ENCODE measurements around the gene SERGEF. TPM values are rescaled to one million over a fixed set of nuclear protein-coding genes. Genes with fewer than 3 reads are reported as not detected.

SERGEF gene
- total and polyA plus RNA-seq, 10 of the 15 experiments (the other 5 are each of a cell fraction or from before 2014, with no cell fraction given): 14.6 to 27.8 (median 22.4) TPM

DNA sequence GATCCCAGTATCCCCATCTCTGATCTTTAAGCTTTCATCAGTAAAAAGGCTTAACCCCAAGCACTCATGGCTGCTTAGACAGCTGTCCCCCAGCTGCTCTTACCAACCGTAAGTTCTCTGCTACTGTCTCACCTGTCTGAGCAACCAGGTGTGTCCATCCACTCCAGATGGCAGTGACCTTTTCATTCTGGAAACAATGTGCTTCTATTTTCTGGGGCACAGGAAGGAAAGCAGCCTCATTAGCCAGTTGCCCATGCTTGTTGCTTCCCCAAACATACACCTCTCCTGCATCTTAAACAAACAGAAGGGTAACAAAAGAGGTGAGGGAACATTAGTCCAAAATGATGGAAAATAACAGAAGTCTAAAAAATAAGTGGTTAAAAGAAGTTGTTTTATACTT is 24.4 kb downstream of the SERGEF start:
- BruUV-seq (replicated peaks): no TSS peak
- WGBS (ENCODE audit: insufficient coverage, insufficient replicate concordance, low lambda C conversion rate, missing lambda C conversion rate): 0% methylated on average over 1 of the region's 1 CpG
- no peak overlapping the region for H3K9ac ChIP-seq (ENCODE audit: control insufficient read depth, insufficient read depth, low read length)
- ChIA-PET POLR2A (no interaction called here), CTCF (interaction anchor here (0.6 to 8.8 kb wide), 15 partner anchors 9 to 390 kb away, joined by 3 to 87 read pairs (median 3); partner anchors contain the start of gene SAAL1), RAD21 (ENCODE audit: unreplicated experiment) (interaction anchor here (0.7 to 3.9 kb wide), 3 partner anchors 25 to 257 kb away, joined by 3 to 15 read pairs (median 3); no protein-coding TSS in a partner anchor), SMC1A (ENCODE audit: uncharacterized antibody, unreplicated experiment) (interaction anchor here (0.8 to 3.0 kb wide), 11 partner anchors 10 to 257 kb away, joined by 3 to 10 read pairs (median 3); partner anchors contain the start of gene SAAL1)
- no peaks in the 10 kb centered on the region for H3K27me3 ChIP-seq (replicated peaks in 1 of 2; ENCODE audit: control insufficient read depth in 2 of 2, insufficient read depth in 2 of 2, low read length in 1 of 2)
- intact Hi-C loops (cut with micrococcal nuclease; ENCODE audit: unreplicated experiment) (no loop called here), in situ Hi-C loops (cut with MboI) (no loop called here)
- H3K4me1 ChIP-seq (ENCODE audit: control insufficient read depth, insufficient read depth, low read length): no peaks in the 10 kb centered on the region
- no peak overlapping the region for H3K27ac ChIP-seq (ENCODE audit: control insufficient read depth, insufficient read depth)
- no peak for FAIRE-seq
- no peak for DNase-seq (ENCODE audit: low read depth, low spot score)
- peaks cover 3 to 29% of the 10 kb centered on the region in 2 experiments for H3K36me3 ChIP-seq (ENCODE audit: control insufficient read depth in 2 of 2, insufficient read depth in 2 of 2, low read length in 1 of 2)
- H3K4me3 ChIP-seq: no peak overlapping the region
- ATAC-seq: no peak
- H3K9me3 ChIP-seq (replicated peaks; ENCODE audit: control insufficient read depth, insufficient read depth, low read length): no peaks in the 10 kb centered on the region
- no peak overlapping the region for H3K4me2 ChIP-seq (ENCODE audit: control insufficient read depth, insufficient read depth)
- no peak overlapping the region for H2AFZ ChIP-seq (ENCODE audit: control insufficient read depth, low read depth, low read length)
- no peaks in the 10 kb centered on the region for H4K20me1 ChIP-seq (ENCODE audit: control insufficient read depth, insufficient read depth)
- no peaks in the 10 kb centered on the region for H3K79me2 ChIP-seq (ENCODE audit: control insufficient read depth, insufficient read depth, low read length)
- TF ChIP-seq, protein P1, sequence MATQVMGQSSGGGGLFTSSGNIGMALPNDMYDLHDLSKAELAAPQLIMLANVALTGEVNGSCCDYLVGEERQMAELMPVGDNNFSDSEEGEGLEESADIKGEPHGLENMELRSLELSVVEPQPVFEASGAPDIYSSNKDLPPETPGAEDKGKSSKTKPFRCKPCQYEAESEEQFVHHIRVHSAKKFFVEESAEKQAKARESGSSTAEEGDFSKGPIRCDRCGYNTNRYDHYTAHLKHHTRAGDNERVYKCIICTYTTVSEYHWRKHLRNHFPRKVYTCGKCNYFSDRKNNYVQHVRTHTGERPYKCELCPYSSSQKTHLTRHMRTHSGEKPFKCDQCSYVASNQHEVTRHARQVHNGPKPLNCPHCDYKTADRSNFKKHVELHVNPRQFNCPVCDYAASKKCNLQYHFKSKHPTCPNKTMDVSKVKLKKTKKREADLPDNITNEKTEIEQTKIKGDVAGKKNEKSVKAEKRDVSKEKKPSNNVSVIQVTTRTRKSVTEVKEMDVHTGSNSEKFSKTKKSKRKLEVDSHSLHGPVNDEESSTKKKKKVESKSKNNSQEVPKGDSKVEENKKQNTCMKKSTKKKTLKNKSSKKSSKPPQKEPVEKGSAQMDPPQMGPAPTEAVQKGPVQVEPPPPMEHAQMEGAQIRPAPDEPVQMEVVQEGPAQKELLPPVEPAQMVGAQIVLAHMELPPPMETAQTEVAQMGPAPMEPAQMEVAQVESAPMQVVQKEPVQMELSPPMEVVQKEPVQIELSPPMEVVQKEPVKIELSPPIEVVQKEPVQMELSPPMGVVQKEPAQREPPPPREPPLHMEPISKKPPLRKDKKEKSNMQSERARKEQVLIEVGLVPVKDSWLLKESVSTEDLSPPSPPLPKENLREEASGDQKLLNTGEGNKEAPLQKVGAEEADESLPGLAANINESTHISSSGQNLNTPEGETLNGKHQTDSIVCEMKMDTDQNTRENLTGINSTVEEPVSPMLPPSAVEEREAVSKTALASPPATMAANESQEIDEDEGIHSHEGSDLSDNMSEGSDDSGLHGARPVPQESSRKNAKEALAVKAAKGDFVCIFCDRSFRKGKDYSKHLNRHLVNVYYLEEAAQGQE (IDR thresholded peaks at IDR 0.05; ENCODE audit: low read depth, low read length): no peak
- no peak for TF ChIP-seq POLR2AphosphoS2 (IDR thresholded peaks at IDR 0.05; ENCODE audit: low read depth, low read length)
- TF ChIP-seq, protein P2, sequence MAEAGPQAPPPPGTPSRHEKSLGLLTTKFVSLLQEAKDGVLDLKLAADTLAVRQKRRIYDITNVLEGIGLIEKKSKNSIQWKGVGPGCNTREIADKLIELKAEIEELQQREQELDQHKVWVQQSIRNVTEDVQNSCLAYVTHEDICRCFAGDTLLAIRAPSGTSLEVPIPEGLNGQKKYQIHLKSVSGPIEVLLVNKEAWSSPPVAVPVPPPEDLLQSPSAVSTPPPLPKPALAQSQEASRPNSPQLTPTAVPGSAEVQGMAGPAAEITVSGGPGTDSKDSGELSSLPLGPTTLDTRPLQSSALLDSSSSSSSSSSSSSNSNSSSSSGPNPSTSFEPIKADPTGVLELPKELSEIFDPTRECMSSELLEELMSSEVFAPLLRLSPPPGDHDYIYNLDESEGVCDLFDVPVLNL (IDR thresholded peaks at IDR 0.05; ENCODE audit: low read depth, low read length): no peak
- TF ChIP-seq RELA (IDR thresholded peaks at IDR 0.05; ENCODE audit: borderline replicate concordance, partially characterized antibody): no peak
- no peak for TF ChIP-seq RCOR1 (conservative IDR thresholded peaks at IDR 0.05; ENCODE audit: low read depth, low read length)
- TF ChIP-seq CREB1 (IDR thresholded peaks at IDR 0.05; ENCODE audit: low read depth): no peak
- no peak for TF ChIP-seq MYB (IDR thresholded peaks at IDR 0.05; ENCODE audit: borderline replicate concordance, low read depth, low read length)
- no peak for TF ChIP-seq POLR2AphosphoS5 (IDR thresholded peaks at IDR 0.05; ENCODE audit: low read length)
- no peak for TF ChIP-seq EED (IDR thresholded peaks at IDR 0.05; ENCODE audit: low read depth)
- TF ChIP-seq PAX5 (IDR thresholded peaks at IDR 0.05; ENCODE audit: borderline replicate concordance, low read depth, low read length): no peak
- no peak for TF ChIP-seq DPF2 (IDR thresholded peaks at IDR 0.05)
- TF ChIP-seq MEF2B (IDR thresholded peaks at IDR 0.05; ENCODE audit: partially characterized antibody, poor library complexity, severe bottlenecking): no peak
- TF ChIP-seq, protein P3, sequence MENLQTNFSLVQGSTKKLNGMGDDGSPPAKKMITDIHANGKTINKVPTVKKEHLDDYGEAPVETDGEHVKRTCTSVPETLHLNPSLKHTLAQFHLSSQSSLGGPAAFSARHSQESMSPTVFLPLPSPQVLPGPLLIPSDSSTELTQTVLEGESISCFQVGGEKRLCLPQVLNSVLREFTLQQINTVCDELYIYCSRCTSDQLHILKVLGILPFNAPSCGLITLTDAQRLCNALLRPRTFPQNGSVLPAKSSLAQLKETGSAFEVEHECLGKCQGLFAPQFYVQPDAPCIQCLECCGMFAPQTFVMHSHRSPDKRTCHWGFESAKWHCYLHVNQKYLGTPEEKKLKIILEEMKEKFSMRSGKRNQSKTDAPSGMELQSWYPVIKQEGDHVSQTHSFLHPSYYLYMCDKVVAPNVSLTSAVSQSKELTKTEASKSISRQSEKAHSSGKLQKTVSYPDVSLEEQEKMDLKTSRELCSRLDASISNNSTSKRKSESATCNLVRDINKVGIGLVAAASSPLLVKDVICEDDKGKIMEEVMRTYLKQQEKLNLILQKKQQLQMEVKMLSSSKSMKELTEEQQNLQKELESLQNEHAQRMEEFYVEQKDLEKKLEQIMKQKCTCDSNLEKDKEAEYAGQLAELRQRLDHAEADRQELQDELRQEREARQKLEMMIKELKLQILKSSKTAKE (IDR thresholded peaks at IDR 0.05; ENCODE audit: low read depth, poor library complexity, severe bottlenecking): no peak
- no peak for TF ChIP-seq IKZF1 (conservative IDR thresholded peaks at IDR 0.05)
- TF ChIP-seq SMARCA5 (IDR thresholded peaks at IDR 0.05): no peak
- TF ChIP-seq, protein P4, sequence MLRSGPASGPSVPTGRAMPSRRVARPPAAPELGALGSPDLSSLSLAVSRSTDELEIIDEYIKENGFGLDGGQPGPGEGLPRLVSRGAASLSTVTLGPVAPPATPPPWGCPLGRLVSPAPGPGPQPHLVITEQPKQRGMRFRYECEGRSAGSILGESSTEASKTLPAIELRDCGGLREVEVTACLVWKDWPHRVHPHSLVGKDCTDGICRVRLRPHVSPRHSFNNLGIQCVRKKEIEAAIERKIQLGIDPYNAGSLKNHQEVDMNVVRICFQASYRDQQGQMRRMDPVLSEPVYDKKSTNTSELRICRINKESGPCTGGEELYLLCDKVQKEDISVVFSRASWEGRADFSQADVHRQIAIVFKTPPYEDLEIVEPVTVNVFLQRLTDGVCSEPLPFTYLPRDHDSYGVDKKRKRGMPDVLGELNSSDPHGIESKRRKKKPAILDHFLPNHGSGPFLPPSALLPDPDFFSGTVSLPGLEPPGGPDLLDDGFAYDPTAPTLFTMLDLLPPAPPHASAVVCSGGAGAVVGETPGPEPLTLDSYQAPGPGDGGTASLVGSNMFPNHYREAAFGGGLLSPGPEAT (IDR thresholded peaks at IDR 0.05; ENCODE audit: low read depth): no peak
- TF ChIP-seq ETV6 (conservative IDR thresholded peaks at IDR 0.05 in 1 of 2, IDR thresholded peaks at IDR 0.05 in 1 of 2; ENCODE audit: borderline replicate concordance in 1 of 2, low read depth in 1 of 2): no peak
